Ectodermal cell (in vitro differentiated cells): ENCODE measurements around the gene OR7A17. TPM values are rescaled to one million over a fixed set of nuclear protein-coding genes. Genes with fewer than 3 reads are reported as not detected.

Source experiments
- H3K27ac ChIP-seq: 2 replicates; pipeline ENCODE4 v1.7.0; 2013; ENCODE audit warnings: mild to moderate bottlenecking, low read depth, low read length; ENCODE audit not compliant: insufficient read depth, poor library complexity, severe bottlenecking
- H3K27me3 ChIP-seq: 2 replicates; pipeline ENCODE4 v1.7.0; 2013; ENCODE audit warnings: mild to moderate bottlenecking, low read length; ENCODE audit not compliant: insufficient read depth, control insufficient read depth, poor library complexity, severe bottlenecking
- H3K36me3 ChIP-seq: one replicate; pipeline ENCODE4 v1.7.0; 2013; ENCODE audit warnings: low read length; ENCODE audit not compliant: control insufficient read depth, insufficient read depth
- H3K4me1 ChIP-seq: one replicate; pipeline ENCODE4 v1.7.0; 2013; ENCODE audit warnings: low read length; ENCODE audit not compliant: control insufficient read depth, insufficient read depth
- H3K4me3 ChIP-seq: 2 replicates; pipeline ENCODE4 v1.7.0; 2013; ENCODE audit warnings: low read depth, low read length, control low read depth; ENCODE audit not compliant: insufficient read depth
- H3K9me3 ChIP-seq: 2 replicates; pipeline ENCODE4 v1.7.0; 2013; ENCODE audit warnings: mild to moderate bottlenecking, low read length, moderate library complexity; ENCODE audit not compliant: control insufficient read depth
- WGBS, 2 experiments: methylation state at CpG; one replicate each; pipeline ENCODE4 v1.1.7; 2013; ENCODE audit warnings: missing lambda C conversion rate in 2 of 2; 5-methylcytosine and 5-hydroxymethylcytosine counted together
- polyA plus RNA-seq, 4 experiments: library from polyadenylated mRNA; stranded (reverse); fragments of 50-300 nt; gene quantifications; one replicate each; pipeline ENCODE4 v1.2.3, GENCODE V29; 2013

OR7A17 gene
- not detected for polyA plus RNA-seq (2013, experiment 1 of 4)
- polyA plus RNA-seq (2013, experiment 2 of 4): not detected
- polyA plus RNA-seq (2013, experiment 3 of 4): not detected
- not detected for polyA plus RNA-seq (2013, experiment 4 of 4)

GRCh38 chr19:14886032-14886431 lies at the start of gene OR7A17:
TSS of gene OR7A17 (minus strand) at chr19:14886132. CDS start at chr19:14881355, 4,777 bp downstream.
- H3K4me3 ChIP-seq: no peak within 1 kb of the TSS
- no peak within 1 kb of the TSS for H3K27ac ChIP-seq
- 30 to 33% methylated on average over 4 of the region's 4 CpGs for WGBS, 2 experiments
- no peaks in the 10 kb centered on the region for H3K27me3 ChIP-seq
- no peaks in the 10 kb centered on the region for H3K36me3 ChIP-seq
- H3K9me3 ChIP-seq: peaks cover 7% of the 10 kb centered on the region
- no peaks in the 10 kb centered on the region for H3K4me1 ChIP-seq

- Histone ChIP-seq H3K36me3 (no peaks in the 10 kb centered on the region), H3K9me3 (peaks cover 5% of the 10 kb centered on the region), H3K4me1 (no peaks in the 10 kb centered on the region), H3K27ac (no peak overlapping the region), H3K27me3 (no peaks in the 10 kb centered on the region), H3K4me3 (no peak overlapping the region)
- 28 to 30% methylated on average over 1 of the region's 1 CpG for WGBS, 2 experiments
These were observed 47.6 kb upstream of the OR7A17 start for GRCh38 chr19:14933506-14933905.

- no peaks in the 10 kb centered on the region for H3K4me1 ChIP-seq
- no peaks in the 10 kb centered on the region for H3K36me3 ChIP-seq
- no peak overlapping the region for H3K4me3 ChIP-seq
- H3K27ac ChIP-seq: no peak overlapping the region
- WGBS, 2 experiments: 61 to 65% methylated on average over 5 of the region's 5 CpGs
- no peaks in the 10 kb centered on the region for H3K27me3 ChIP-seq
- peaks cover 19% of the 10 kb centered on the region for H3K9me3 ChIP-seq
These were observed 30.9 kb upstream of the OR7A17 start for GRCh38 chr19:14916848-14917247.

DNA sequence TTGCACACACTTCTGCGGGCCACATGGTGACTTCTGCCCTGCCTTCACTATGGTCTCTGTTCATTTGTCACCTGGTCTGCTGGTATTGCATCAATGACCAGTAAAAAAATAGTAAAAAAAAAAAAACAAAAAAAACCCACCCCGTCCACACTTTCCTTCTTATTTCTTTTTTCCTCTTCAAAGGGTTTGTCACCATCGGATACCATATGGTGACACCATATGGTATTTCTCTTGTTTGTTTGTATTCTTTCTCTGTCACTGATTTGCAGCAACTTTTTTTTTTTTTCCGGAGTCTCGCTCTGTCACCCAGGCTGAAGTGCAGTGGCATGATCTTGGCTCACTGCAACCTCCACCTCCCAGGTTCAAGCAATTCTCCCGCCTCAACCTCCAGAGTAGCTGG lies 29.2 kb upstream of the OR7A17 start:
- Histone ChIP-seq H3K27ac (no peak overlapping the region), H3K4me1 (no peaks in the 10 kb centered on the region), H3K36me3 (no peaks in the 10 kb centered on the region), H3K9me3 (peaks cover 12% of the 10 kb centered on the region), H3K27me3 (no peaks in the 10 kb centered on the region), H3K4me3 (no peak overlapping the region)
- 76 to 87% methylated on average over 4 to 5 of the region's 6 CpGs for WGBS, 2 experiments

GRCh38 chr19:14906711-14907110 lies 20.8 kb upstream of the OR7A17 start:
- no peaks in the 10 kb centered on the region for H3K36me3 ChIP-seq
- 72 to 80% methylated on average over 4 of the region's 4 CpGs for WGBS, 2 experiments
- peaks cover 19% of the 10 kb centered on the region for H3K9me3 ChIP-seq

GRCh38 chr19:14901675-14902260 lies 15.8 kb upstream of the OR7A17 start:
- Histone ChIP-seq H3K27ac (no peak overlapping the region), H3K4me1 (no peaks in the 10 kb centered on the region), H3K27me3 (no peaks in the 10 kb centered on the region), H3K4me3 (no peak overlapping the region), H3K36me3 (no peaks in the 10 kb centered on the region), H3K9me3 (peaks cover 22% of the 10 kb centered on the region)
- 0 to 16% methylated on average over 1 to 2 of the region's 2 CpGs for WGBS, 2 experiments

More at GRCh38 chr19:14906711-14907110, 20.8 kb upstream of the OR7A17 start:
- Histone ChIP-seq H3K4me1 (no peaks in the 10 kb centered on the region), H3K27ac (no peak overlapping the region), H3K27me3 (no peaks in the 10 kb centered on the region), H3K4me3 (no peak overlapping the region)

DNA sequence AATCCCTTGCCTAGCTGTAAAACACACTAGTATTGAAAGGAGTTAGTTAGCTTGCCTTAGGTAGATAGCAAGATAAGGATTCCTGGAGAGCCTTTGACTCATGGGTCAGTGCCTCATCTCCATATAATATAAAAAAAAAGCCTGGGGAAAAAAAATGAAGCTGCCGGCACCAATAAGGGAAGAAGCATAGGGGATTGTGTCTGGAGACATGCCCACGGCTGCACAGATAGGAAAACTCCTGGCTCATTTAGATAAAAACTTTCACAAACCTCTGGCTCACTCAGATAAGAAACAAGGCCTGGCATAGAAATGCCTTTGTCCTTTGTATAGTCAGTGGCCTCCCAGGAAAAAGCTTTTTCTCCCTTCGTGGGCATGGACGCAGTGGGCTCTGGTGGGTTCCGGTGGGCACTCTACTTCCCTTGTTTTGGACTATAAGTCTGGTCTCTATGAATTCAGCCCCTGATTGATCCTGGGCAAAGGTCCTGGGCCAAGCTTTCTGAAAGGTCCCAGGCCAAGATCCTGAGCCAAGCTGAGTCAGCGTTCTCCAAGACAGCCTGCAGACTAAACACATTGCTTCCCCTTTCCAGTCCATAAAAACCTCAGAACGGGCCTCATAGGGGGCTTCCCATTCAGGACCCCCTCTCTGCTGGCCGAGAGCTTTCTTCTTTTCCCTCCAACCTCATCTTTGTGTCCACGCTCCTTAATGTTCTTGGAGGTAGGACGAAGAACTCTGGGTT lies 4.9 kb upstream of the OR7A17 start:
- H3K4me1 ChIP-seq: no peaks in the 10 kb centered on the region
- peaks cover 3% of the 10 kb centered on the region for H3K9me3 ChIP-seq
- H3K27me3 ChIP-seq: no peaks in the 10 kb centered on the region
- no peak overlapping the region for H3K27ac ChIP-seq
- WGBS, 2 experiments: 70 to 73% methylated on average over 10 of the region's 10 CpGs
- no peaks in the 10 kb centered on the region for H3K36me3 ChIP-seq
- H3K4me3 ChIP-seq: no peak overlapping the region

DNA sequence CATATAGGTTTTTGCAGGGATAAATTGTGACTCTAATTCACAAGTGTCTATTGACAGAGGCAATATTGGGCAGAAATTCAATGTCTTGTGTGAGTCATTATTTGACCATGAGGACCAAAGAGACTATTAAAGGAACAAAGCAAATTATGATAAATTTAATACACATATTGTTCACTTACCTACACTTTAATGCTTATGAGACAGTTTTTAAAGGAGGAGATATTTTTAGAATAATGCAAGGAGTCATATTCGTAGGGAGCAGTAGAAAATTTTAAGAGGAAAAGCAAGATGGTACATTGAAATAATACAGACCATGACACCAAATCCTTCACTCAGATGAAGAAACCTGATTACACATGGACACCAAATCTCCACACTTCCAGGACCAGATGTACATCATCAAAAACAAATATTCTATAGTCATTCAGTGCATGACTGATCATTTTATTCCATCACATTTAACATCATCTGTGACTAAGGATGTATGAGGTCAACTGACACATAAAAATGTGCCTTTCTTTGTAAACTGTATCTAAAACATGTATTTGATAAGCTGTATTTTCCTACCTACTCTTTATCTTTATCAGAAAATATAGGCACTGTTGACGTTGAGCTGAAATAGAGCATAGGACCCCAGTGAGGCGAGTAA lies 4.2 kb upstream of the OR7A17 start:
- H3K4me1 ChIP-seq: no peaks in the 10 kb centered on the region
- no peak overlapping the region for H3K4me3 ChIP-seq
- no peak overlapping the region for H3K27ac ChIP-seq
- no peaks in the 10 kb centered on the region for H3K36me3 ChIP-seq
- H3K9me3 ChIP-seq: peaks cover 3% of the 10 kb centered on the region
- WGBS, 2 experiments: 55 to 60% methylated on average over 2 to 3 of the region's 3 CpGs
- no peaks in the 10 kb centered on the region for H3K27me3 ChIP-seq

- Histone ChIP-seq H3K9me3 (peaks cover 10% of the 10 kb centered on the region), H3K4me1 (no peaks in the 10 kb centered on the region), H3K4me3 (no peak overlapping the region), H3K27ac (no peak overlapping the region), H3K27me3 (no peaks in the 10 kb centered on the region), H3K36me3 (no peaks in the 10 kb centered on the region)
- 83 to 89% methylated on average over 1 to 4 of the region's 4 CpGs for WGBS, 2 experiments
These were observed 14.2 kb downstream of the OR7A17 start for GRCh38 chr19:14871619-14872230.

- Histone ChIP-seq H3K9me3 (peaks cover 14% of the 10 kb centered on the region), H3K27ac (no peak overlapping the region), H3K4me3 (no peak overlapping the region), H3K27me3 (no peaks in the 10 kb centered on the region), H3K36me3 (no peaks in the 10 kb centered on the region), H3K4me1 (no peaks in the 10 kb centered on the region)
- 61 to 67% methylated on average over 4 to 5 of the region's 5 CpGs for WGBS, 2 experiments
These were observed 17.4 kb downstream of the OR7A17 start for GRCh38 chr19:14868497-14868896.
